ENCODE measurements around the gene CCNE1. TPM values are rescaled to one million over a fixed set of nuclear protein-coding genes. Genes with fewer than 3 reads are reported as not detected.
A peak's percentile ranks its signal among the peaks of the same experiment; 100 is the strongest.
"Not testable (repeated sequence)": the region's sequence is repeated elsewhere in the genome, so short reads cannot be mapped to it uniquely, and the experiment has no call there.

CCNE1 gene
- total RNA-seq, 8 experiments from 2014 or later = 3.9 to 19.5 (median 9.3) TPM

DNA sequence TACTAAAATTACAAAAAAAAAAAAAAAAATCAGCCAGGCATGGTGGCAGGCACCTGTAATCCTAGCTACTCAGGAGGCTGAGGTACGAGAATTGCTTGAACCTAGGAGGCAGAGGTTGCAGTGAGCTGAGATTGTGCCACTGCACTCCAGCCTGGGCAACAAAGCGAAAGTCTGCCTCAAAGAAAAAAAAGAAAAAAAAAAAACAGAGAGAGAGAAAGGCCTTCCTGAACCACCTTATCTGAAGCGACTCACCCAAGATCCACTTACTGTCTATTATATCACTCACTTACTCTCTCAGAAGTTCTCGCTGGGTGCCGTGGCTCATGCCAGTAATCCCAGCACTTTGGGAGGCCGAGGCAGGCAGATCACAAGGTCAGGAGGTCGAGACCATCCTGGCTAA lies 17.3 kb upstream of the CCNE1 start:
- WGBS, 10 experiments = 0 to 100% (median 91%) methylated on average over 1 to 5 of the region's 7 CpGs; no CpG with 5 or more reads in 2 of the 10 experiments
- H3K4me3 ChIP-seq; in situ Hi-C loops (cut with MboI; ENCODE audit: low pct_unique_long_range_greater_than_20kb in 2 of 9, low sequenced_read_pairs in 9 of 9, unreplicated experiment in 9 of 9); ATAC-seq (replicated peaks in 6 of 8); H3K4me1 ChIP-seq (replicated peaks in 1 of 2); H3K27ac ChIP-seq: not testable (repeated sequence)

DNA sequence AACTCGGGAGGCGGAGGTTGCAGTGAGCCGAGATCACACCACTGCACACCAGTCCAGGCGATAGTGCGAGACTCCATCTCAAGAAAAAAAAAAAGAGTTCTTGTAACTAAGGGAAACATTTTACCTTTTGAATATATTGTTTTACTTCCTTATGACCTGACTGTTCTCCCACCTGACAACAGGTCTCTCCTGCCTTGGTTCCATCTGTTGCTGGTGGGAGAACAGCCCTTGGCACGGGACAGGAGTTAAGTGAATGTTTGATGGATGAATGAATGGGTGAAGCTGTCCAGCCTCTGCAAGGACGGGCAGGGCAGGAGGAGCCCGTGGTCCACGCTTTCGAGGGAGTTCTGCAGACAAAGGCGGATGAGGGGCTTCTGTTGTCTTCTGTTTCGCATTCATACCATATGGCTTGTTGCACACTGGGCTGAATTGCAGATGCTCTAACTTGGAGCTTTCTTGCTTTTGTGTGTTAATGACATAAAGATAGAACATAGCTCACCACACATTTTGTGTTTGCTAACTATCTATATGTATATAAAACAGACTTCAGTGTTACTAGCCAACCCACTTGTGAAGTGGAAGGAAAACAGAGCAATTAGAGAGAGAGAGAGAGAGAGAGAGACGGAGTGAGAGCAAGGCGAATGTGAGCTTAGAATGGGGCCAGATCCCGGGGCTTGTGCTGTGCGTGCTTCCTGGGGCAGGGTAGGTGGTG lies 16.2 kb upstream of the CCNE1 start:
- in situ Hi-C loops (cut with MboI; ENCODE audit: low pct_unique_long_range_greater_than_20kb in 2 of 9, low sequenced_read_pairs in 9 of 9, unreplicated experiment in 9 of 9) = no loop called here
- WGBS, 10 experiments = 21 to 79% (median 63%) methylated on average over 1 to 15 of the region's 16 CpGs
- ATAC-seq (replicated peaks in 6 of 8) = peak in 5 of 8 experiments; percentile 13 to 37 (median 18)
- Histone ChIP-seq H3K4me3 (no peak overlapping the region), H3K4me1 (replicated peaks in 1 of 2) (peaks cover 3 to 9% of the 10 kb centered on the region in 2 donors), H3K27ac (no peak overlapping the region)

DNA sequence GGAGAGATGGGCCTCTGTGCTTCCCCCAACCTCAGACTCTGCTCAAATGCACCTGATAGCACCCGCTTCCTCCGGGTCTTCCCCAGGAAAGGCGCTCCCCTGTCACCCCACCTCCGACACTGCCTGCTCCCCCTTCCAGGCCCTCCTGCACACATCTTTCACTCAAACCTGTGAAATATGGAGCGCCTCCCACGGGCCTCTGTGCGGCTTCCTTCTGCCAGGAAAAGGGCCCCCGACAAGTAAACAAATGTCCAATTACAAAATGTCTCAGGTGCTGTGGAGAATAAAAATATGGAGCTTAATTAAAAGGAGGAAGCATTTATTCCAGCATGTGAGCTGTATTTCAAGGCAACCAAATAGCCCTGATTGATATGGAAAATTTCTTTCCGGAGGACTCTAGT lies 15.6 kb upstream of the CCNE1 start:
- peak in 4 of 8 experiments; percentile 2 to 25 (median 16) for ATAC-seq (replicated peaks in 6 of 8)
- H3K4me1 ChIP-seq (replicated peaks in 1 of 2) = peaks cover 3 to 9% of the 10 kb centered on the region in 2 donors
- H3K27ac ChIP-seq = no peak overlapping the region
- in situ Hi-C loops (cut with MboI; ENCODE audit: low pct_unique_long_range_greater_than_20kb in 2 of 9, low sequenced_read_pairs in 9 of 9, unreplicated experiment in 9 of 9) = no loop called here
- H3K4me3 ChIP-seq = no peak overlapping the region
- WGBS, 10 experiments = 20 to 87% (median 42%) methylated on average over 2 to 3 of the region's 9 CpGs; no CpG with 5 or more reads in 7 of the 10 experiments

DNA sequence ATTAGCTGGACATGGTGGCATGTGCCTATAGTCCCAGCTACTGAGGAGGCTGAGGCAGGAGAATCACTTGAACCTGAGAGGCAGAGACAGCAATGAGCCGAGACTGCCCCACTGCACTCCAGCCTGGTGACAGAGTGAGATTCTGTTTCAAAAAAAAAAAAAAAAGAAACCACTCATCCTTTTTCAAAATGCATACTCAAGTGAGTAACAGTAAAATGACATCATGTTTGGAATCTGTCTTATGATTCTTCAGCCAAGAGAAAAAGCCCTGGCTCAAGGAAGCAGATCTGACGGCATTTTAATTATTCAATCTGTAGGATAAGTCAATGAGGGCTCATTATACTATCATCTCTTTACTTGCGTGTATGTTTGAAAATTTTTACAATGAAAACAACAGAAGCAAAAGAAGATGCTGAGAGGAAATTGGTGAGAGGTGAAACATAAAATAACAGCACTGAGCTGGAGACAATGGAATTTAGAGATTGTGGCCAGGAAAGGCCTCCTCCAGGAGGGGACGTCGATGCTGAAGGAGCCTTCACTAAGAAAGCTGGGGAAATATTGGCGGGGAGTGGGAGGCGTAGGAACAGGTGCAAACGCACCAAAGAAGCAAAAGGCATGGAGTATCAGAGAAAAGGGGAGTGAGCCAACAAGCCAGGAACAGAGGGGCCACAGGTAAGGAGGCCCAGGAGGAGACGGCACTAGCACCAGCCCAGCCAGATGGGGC lies 12.9 kb upstream of the CCNE1 start:
- Histone ChIP-seq H3K4me1 (replicated peaks in 1 of 2) (peaks cover 3 to 9% of the 10 kb centered on the region in 2 donors), H3K27ac (no peak overlapping the region), H3K4me3 (no peak overlapping the region)
- peak; percentile 11 to 94 (median 88) for ATAC-seq (replicated peaks in 6 of 8)
- in situ Hi-C loops (cut with MboI; ENCODE audit: low pct_unique_long_range_greater_than_20kb in 2 of 9, low sequenced_read_pairs in 9 of 9, unreplicated experiment in 9 of 9) = no loop called here
- 10 to 90% (median 69%) methylated on average over 1 to 9 of the region's 9 CpGs for WGBS, 10 experiments

DNA sequence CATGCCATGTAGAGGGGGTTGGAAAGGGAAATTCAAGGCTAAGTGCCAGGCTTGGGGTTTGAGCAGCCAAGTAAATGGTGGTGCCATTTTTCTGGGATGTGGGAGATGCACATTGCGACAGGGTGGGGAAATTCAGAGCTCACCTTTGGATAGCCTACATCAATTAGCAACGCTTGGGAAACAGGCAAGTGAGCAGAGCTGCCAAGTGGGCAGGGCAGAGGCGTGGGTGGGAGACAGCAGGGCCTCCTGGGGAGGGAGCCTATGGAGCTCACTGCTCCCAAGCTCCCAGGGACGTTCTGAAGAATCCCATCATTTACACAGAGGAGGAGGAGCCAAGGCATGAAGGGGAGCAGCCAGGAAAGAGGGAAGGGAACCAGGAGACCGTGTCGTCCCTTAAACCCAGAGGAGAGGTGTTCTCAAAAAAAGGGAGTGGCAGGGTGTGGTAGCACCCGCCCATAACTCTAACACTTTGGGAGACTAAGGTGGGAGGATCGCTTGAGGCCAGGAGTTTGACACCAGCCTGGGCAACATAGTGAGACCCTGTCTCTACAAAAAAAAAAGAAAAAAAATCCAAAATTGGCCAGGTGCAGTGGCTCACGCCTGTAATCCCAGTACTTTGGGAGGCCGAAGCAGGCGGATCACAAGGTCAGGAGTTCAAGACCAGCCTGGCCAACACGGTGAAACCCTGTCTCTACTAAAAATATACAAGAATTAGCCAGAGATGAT lies 11.5 kb upstream of the CCNE1 start:
- Histone ChIP-seq H3K4me3 (no peak overlapping the region), H3K4me1 (replicated peaks in 1 of 2) (peaks cover 3 to 9% of the 10 kb centered on the region in 2 donors), H3K27ac (no peak overlapping the region)
- ATAC-seq (replicated peaks in 6 of 8) = peak in 1 of 8 experiments; percentile 51
- WGBS, 10 experiments = 44 to 93% (median 78%) methylated on average over 2 to 8 of the region's 12 CpGs; no CpG with 5 or more reads in 1 of the 10 experiments
- in situ Hi-C loops (cut with MboI; ENCODE audit: low pct_unique_long_range_greater_than_20kb in 2 of 9, low sequenced_read_pairs in 9 of 9, unreplicated experiment in 9 of 9) = no loop called here

DNA sequence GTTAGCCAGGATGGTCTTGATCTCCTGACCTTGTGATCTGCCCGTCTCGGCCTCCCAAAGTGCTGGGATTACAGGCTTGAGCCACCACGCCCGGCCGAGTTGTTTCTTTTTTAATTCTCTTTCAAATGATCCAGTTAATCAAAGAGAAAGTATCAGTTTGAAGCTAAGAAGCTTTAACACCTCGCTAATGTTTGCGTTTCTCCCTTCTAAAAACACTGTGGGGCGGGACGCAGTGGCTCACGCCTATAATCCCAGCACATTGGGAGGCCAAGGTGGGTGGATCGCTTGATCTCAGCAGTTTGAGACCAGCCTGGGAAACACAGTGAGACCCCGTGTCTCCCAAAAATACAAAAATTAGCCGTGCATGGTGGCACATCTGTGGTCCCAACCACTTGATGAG lies 7.8 kb upstream of the CCNE1 start:
- in situ Hi-C loops (cut with MboI; ENCODE audit: low pct_unique_long_range_greater_than_20kb in 2 of 9, low sequenced_read_pairs in 9 of 9, unreplicated experiment in 9 of 9); H3K4me3 ChIP-seq; ATAC-seq (replicated peaks in 6 of 8); H3K4me1 ChIP-seq (replicated peaks in 1 of 2); H3K27ac ChIP-seq: not testable (repeated sequence)
- WGBS, 10 experiments = 20 to 100% (median 83%) methylated on average over 1 to 3 of the region's 13 CpGs; no CpG with 5 or more reads in 3 of the 10 experiments

DNA sequence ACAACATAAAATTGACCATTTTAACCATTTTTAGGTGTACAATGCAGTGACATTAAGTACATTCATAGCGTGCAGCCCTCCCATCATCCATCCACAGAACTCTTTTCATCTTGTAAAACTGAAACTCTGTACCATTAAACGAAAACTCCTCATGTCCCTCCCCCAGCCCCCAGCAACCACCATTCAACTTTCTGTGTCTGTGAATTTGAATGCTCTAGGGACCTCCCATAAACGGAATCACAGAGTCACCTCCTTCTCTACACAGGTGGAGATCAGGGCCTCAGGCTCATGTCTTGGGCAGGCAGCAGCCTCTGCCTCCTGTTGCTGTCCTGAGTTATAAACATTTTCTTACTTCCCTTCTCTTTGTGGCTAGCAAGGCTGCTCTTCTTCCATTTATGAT lies 7.3 kb upstream of the CCNE1 start:
- Histone ChIP-seq H3K4me3 (no peak overlapping the region), H3K27ac (no peak overlapping the region), H3K4me1 (replicated peaks in 1 of 2) (peaks cover 0 to 7% of the 10 kb centered on the region in 2 donors)
- in situ Hi-C loops (cut with MboI; ENCODE audit: low pct_unique_long_range_greater_than_20kb in 2 of 9, low sequenced_read_pairs in 9 of 9, unreplicated experiment in 9 of 9) = no loop called here
- no peak for ATAC-seq (replicated peaks in 6 of 8)
- WGBS, 10 experiments = 40 to 100% (median 79%) methylated on average over 1 to 2 of the region's 3 CpGs; no CpG with 5 or more reads in 2 of the 10 experiments

DNA sequence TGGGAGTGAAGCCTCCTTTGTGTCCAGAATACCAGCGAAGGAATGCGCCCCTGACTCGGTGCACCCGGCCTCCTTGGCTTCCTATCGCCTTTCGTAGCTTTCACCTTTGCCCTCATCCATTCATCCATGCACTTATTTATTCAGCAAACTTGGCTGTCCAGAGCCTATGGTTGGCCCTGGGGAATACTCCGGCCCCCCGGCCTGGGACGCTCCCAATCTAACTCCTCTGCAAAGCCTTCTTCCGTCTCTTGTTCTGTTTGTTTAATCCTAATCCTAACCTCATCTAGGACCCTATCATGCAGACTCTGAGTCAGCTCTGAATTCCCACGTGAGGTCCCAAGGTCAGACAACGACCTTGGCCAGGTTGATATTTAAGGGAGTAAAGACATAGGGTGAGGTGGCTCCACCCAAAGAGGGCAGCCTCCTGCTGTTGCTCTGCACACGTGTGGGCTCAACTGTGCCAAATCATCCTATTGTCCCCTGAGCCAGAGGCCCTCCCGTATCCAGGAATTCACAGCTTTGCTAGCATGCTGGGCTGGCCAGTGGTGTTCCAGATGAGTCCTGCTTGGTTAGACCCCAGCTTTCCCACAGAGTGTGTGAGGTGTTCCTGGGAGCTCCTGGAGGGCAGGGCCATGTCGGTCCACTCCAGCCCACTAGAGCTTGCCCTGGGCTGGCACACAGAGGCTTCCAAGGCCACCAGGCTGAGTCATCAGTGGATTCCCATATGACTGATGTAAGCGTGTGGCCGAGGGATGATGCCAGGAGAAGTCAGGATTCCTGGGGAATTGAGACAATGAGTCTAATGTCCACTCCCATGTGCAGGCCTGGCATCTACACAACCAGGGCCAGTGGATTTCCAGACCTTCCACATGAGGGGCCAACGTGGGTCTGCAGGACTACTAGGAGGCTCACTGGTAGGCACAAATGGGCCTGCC lies 6.5 kb upstream of the CCNE1 start:
- peak in 7 of 8 experiments; percentile 5 to 80 (median 50) for ATAC-seq (replicated peaks in 6 of 8)
- in situ Hi-C loops (cut with MboI; ENCODE audit: low pct_unique_long_range_greater_than_20kb in 2 of 9, low sequenced_read_pairs in 9 of 9, unreplicated experiment in 9 of 9) = no loop called here
- WGBS, 10 experiments = 67 to 100% (median 93%) methylated on average over 1 to 13 of the region's 18 CpGs; no CpG with 5 or more reads in 2 of the 10 experiments

DNA sequence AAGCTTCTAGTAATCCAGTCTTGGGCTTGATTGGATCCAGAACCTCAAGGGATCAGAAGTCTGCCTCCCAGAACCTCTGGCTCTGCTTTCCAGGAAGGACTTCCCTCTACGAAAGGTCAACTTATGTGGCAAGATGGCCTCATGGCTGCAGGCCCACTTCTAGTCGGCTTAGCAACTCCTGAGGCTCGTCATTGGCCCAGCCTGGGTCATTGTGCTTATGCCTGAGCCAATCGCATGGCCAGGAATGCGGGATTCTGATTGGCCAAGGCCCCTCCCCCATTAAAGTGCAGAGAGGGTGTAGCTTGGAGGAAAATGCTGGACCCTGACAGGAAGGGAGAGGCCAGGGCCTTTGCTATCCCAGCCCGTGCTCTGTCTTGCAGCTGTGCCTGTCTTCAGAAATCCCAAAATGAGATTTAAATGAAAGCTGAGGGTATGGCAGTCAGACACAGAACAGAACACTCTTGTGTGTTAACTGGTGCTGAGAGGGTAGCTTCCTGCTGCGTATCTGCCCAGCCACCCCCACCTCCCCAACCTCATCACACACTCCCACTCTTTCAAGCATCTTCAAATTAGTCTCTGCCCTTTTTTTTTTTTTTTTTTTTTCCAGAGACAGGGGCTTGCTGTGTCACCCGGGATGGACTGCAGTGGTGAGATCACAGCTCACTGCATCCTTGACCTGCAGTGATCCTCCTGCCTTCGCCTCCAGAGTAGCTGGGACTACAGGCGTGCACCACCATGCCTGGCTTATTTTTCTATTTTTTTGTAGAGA lies 5.5 kb upstream of the CCNE1 start:
- peak; percentile 49 to 95 (median 74) for ATAC-seq (replicated peaks in 6 of 8)
- H3K27ac ChIP-seq = peak overlapping the region in 1 of 2 donors; percentile 22
- in situ Hi-C loops (cut with MboI; ENCODE audit: low pct_unique_long_range_greater_than_20kb in 2 of 9, low sequenced_read_pairs in 9 of 9, unreplicated experiment in 9 of 9) = no loop called here
- peaks cover 0 to 7% of the 10 kb centered on the region in 2 donors for H3K4me1 ChIP-seq (replicated peaks in 1 of 2)
- H3K4me3 ChIP-seq = no peak overlapping the region
- WGBS, 10 experiments = 56 to 100% (median 81%) methylated on average over 1 to 5 of the region's 10 CpGs; no CpG with 5 or more reads in 3 of the 10 experiments

More for the DNA sequence above, 6.5 kb upstream of the CCNE1 start:
- Histone ChIP-seq H3K4me1 (replicated peaks in 1 of 2) (peaks cover 0 to 7% of the 10 kb centered on the region in 2 donors), H3K27ac (no peak overlapping the region), H3K4me3 (no peak overlapping the region)

DNA sequence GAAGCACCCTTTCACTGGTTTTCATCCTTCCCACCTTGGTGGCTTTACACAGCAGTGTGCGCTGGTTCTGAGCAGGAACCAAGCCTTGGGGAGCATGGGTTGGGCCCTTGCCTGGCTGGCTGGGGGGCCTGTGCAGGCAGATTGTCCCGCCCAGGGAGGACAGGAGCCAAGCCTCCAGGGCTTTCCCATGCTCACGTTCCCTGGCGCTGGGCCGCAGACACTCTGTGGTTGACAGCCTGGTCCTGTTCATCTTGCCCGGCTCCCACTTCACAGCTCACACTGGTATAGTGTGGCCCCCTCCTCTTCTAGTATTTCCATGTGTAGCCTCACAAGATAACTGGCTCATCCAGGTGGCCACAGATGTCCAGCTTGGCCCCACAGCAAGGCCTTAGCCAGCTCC lies 4.6 kb upstream of the CCNE1 start:
- Histone ChIP-seq H3K4me1 (replicated peaks in 1 of 2) (peaks cover 0 to 7% of the 10 kb centered on the region in 2 donors), H3K27ac (no peak overlapping the region), H3K4me3 (no peak overlapping the region)
- in situ Hi-C loops (cut with MboI; ENCODE audit: low pct_unique_long_range_greater_than_20kb in 2 of 9, low sequenced_read_pairs in 9 of 9, unreplicated experiment in 9 of 9) = no loop called here
- no peak for ATAC-seq (replicated peaks in 6 of 8)
- 40 to 100% (median 80%) methylated on average over 2 to 5 of the region's 6 CpGs; no CpG with 5 or more reads in 6 of the 10 experiments for WGBS, 10 experiments

DNA sequence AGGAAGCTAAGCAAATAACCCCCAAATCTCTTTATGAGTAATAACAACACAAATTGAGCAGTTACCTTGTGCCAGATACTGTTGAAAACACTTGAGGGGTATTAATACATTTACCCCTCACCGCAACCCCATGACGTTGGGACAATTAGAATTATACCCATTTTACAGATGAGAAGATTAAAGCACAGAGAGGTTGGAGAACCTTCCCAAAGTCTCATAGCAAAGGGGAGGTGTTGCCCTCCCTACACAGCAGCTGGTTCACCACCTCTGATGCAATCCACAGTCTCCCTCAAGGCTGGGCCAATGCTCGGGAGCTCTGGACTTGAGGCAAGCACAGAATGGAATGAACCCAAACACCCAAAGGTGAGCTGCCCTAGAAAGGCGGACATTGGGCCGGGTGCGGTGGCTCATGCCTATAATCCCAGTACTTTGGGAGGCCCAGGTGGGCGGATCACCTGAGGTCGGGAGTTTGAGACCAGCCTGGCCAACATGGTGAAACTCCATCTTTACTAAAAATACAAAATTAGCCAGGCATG lies 3.9 kb upstream of the CCNE1 start:
- ATAC-seq (replicated peaks in 6 of 8) = no peak
- H3K4me3 ChIP-seq = no peak overlapping the region
- 80 to 93% (median 89%) methylated on average over 1 to 5 of the region's 8 CpGs; no CpG with 5 or more reads in 5 of the 10 experiments for WGBS, 10 experiments
- no peak overlapping the region for H3K27ac ChIP-seq
- peaks cover 0 to 7% of the 10 kb centered on the region in 2 donors for H3K4me1 ChIP-seq (replicated peaks in 1 of 2)
- in situ Hi-C loops (cut with MboI; ENCODE audit: low pct_unique_long_range_greater_than_20kb in 2 of 9, low sequenced_read_pairs in 9 of 9, unreplicated experiment in 9 of 9) = no loop called here
